Measurements from ENCODE around the gene HSD17B12. TPM values are rescaled to one million over a fixed set of nuclear protein-coding genes. Genes with fewer than 3 reads are reported as not detected.
"Not testable (repeated sequence)": the region's sequence is repeated elsewhere in the genome, so short reads cannot be mapped to it uniquely, and the experiment has no call there.

The HSD17B12 gene
- total RNA-seq, 6 donors from 2014 or later: 26.6 to 107 (median 74.4) TPM

DNA sequence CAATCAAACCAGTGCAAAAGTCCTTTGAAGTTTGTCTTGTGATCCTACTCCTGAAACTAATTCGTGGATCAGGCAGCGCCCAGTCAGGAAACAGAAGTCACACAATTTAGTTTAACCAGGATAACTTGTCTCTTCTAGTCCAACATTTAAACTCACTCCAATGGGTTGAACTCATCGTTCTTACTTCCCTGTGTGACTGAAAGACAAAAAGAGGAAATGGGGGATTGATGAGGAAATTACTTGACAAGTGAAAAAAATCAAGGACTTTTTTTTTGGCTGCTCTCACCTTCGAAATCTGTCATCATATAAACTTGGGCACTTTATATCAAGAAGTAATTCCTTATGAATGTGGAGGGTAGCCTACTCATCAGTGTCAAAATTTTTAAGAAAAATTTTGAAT, 78.4 kb downstream of the HSD17B12 start:
- Histone ChIP-seq H3K36me3 (peaks cover 0 to 29% (median 0%) of the 10 kb centered on the region in 4 donors), H3K27me3 (no peaks in the 10 kb centered on the region), H3K9me3 (no peaks in the 10 kb centered on the region), H3K4me1 (no peaks in the 10 kb centered on the region), H3K4me3 (no peak overlapping the region), H3K27ac (no peak overlapping the region)
- WGBS, 2 donors: 53 to 60% methylated on average over 4 of the region's 4 CpGs
- peak in 1 of 2 donors; percentile 17 for ATAC-seq (ENCODE audit: low FRiP score in 2 of 2)
- DNase-seq: no peak
- no peak for TF ChIP-seq POLR2A (IDR thresholded peaks at IDR 0.05)
- no peak for TF ChIP-seq EP300 (IDR thresholded peaks at IDR 0.05)
- TF ChIP-seq, protein P1, sequence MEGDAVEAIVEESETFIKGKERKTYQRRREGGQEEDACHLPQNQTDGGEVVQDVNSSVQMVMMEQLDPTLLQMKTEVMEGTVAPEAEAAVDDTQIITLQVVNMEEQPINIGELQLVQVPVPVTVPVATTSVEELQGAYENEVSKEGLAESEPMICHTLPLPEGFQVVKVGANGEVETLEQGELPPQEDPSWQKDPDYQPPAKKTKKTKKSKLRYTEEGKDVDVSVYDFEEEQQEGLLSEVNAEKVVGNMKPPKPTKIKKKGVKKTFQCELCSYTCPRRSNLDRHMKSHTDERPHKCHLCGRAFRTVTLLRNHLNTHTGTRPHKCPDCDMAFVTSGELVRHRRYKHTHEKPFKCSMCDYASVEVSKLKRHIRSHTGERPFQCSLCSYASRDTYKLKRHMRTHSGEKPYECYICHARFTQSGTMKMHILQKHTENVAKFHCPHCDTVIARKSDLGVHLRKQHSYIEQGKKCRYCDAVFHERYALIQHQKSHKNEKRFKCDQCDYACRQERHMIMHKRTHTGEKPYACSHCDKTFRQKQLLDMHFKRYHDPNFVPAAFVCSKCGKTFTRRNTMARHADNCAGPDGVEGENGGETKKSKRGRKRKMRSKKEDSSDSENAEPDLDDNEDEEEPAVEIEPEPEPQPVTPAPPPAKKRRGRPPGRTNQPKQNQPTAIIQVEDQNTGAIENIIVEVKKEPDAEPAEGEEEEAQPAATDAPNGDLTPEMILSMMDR (IDR thresholded peaks at IDR 0.05): no peak
- no peak for TF ChIP-seq POLR2AphosphoS5 (IDR thresholded peaks at IDR 0.05)

DNA sequence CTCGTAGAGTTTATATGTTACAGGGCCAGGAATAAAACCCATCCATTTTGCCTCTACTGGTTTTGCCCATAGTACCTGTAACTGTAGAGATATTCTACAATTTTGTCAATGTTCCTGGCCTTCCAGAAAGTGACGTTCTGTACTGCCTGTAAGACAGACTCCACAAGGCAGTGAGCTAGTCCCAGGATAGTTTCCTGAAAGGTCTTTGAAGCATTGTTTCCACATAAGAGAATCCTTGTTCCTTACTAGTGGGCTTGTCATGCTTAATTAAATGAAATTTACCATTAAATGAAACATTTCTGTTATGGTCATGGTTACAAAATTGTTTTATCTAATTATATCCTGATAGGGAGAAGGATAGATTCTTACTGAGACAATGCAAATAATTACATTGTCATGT, 80.4 kb downstream of the HSD17B12 start:
- Histone ChIP-seq H3K4me3 (no peak overlapping the region), H3K4me1 (no peaks in the 10 kb centered on the region), H3K27me3 (no peaks in the 10 kb centered on the region), H3K27ac (no peak overlapping the region), H3K36me3 (peaks cover 0 to 15% (median 0%) of the 10 kb centered on the region in 4 donors), H3K9me3 (peaks cover 7 to 9% (median 8%) of the 10 kb centered on the region in 4 donors)
- TF ChIP-seq POLR2AphosphoS5 (IDR thresholded peaks at IDR 0.05): no peak
- no peak for TF ChIP-seq POLR2A (IDR thresholded peaks at IDR 0.05)
- TF ChIP-seq EP300 (IDR thresholded peaks at IDR 0.05): no peak
- TF ChIP-seq, protein P1 (IDR thresholded peaks at IDR 0.05): no peak
- DNase-seq (no peak), ATAC-seq (ENCODE audit: low FRiP score in 2 of 2) (no peak)
- WGBS, 2 donors: 92 to 100% methylated on average over 2 of the region's 2 CpGs

- DNase-seq (no peak), ATAC-seq (ENCODE audit: low FRiP score in 2 of 2) (no peak)
- WGBS, 2 donors: 94 to 100% methylated on average over 1 of the region's 1 CpG
- Histone ChIP-seq H3K4me1 (no peaks in the 10 kb centered on the region), H3K36me3 (peaks cover 0 to 2% (median 0%) of the 10 kb centered on the region in 4 donors), H3K4me3 (no peak overlapping the region), H3K27ac (no peak overlapping the region), H3K27me3 (no peaks in the 10 kb centered on the region), H3K9me3 (peaks cover 7 to 9% (median 8%) of the 10 kb centered on the region in 4 donors)
- TF ChIP-seq EP300 (IDR thresholded peaks at IDR 0.05) (no peak), POLR2A (IDR thresholded peaks at IDR 0.05) (no peak), POLR2AphosphoS5 (IDR thresholded peaks at IDR 0.05) (no peak)
- TF ChIP-seq, protein P1 (IDR thresholded peaks at IDR 0.05): no peak
Measured at GRCh38 chr11:43765194-43765593, 84.7 kb downstream of the HSD17B12 start.

DNA sequence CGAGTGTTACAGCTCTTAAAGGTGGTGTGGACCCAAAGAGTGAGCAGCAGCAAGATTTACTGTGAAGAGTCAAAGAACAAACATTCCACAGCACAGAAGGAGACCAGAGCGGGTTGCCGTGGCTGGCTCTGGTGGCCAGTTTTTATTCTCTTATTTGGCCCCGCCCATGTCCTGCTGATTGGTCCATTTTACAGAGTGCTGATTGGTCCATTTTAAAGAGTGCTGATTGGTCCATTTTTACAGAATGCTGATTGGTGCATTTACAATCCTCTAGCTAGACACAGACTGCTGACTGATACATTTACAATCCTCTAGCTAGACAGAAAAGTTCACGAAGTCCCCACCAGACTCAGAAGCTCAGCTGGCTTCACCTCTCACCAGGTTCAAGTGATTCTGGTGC, 88.1 kb downstream of the HSD17B12 start:
- H3K9me3 ChIP-seq; DNase-seq; H3K4me3 ChIP-seq; H3K27ac ChIP-seq; ATAC-seq (ENCODE audit: low FRiP score in 2 of 2); H3K4me1 ChIP-seq; H3K36me3 ChIP-seq; H3K27me3 ChIP-seq: not testable (repeated sequence)
- WGBS, 2 donors: 83 to 97% methylated on average over 5 of the region's 5 CpGs

- Histone ChIP-seq H3K4me1 (no peaks in the 10 kb centered on the region), H3K9me3 (peaks cover 4 to 7% (median 6%) of the 10 kb centered on the region in 4 donors), H3K27me3 (no peaks in the 10 kb centered on the region), H3K27ac (no peak overlapping the region), H3K4me3 (no peak overlapping the region), H3K36me3 (no peaks in the 10 kb centered on the region)
- ATAC-seq (ENCODE audit: low FRiP score in 2 of 2) (no peak), DNase-seq (no peak)
- 77 to 87% methylated on average over 3 of the region's 3 CpGs for WGBS, 2 donors
- TF ChIP-seq, protein P1 (IDR thresholded peaks at IDR 0.05): no peak
Measured at GRCh38 chr11:43770173-43770572, 89.6 kb downstream of the HSD17B12 start.
